ENCODE data around the gene MUC5AC.

Gene MUC5AC

GRCh38 chr11:1224491-1225385 lies 67.0 kb downstream of the MUC5AC start:
- Mint-ChIP-seq H3K9me3 (no peaks in the 10 kb centered on the region), H3K27ac (ENCODE audit: low read depth) (no peak overlapping the region), H3K36me3 (ENCODE audit: insufficient read depth) (peaks cover 2% of the 10 kb centered on the region), H3K27me3 (peaks cover 9% of the 10 kb centered on the region), H3K4me3 (no peak overlapping the region), H3K4me1 (no peaks in the 10 kb centered on the region)
- no peak for ATAC-seq (replicated peaks; ENCODE audit: extremely low read depth, poor library complexity, severe bottlenecking)
- no peak for DNase-seq (ENCODE audit: low spot score in 2 of 2)

- Mint-ChIP-seq H3K9me3 (no peaks in the 10 kb centered on the region), H3K36me3 (ENCODE audit: insufficient read depth) (peaks cover 2% of the 10 kb centered on the region), H3K4me3 (no peak overlapping the region), H3K27me3 (peaks cover 9% of the 10 kb centered on the region), H3K27ac (ENCODE audit: low read depth) (no peak overlapping the region), H3K4me1 (no peaks in the 10 kb centered on the region)
- no peak for ATAC-seq (replicated peaks; ENCODE audit: extremely low read depth, poor library complexity, severe bottlenecking)
- no peak for DNase-seq (ENCODE audit: low spot score in 2 of 2)
Observed at GRCh38 chr11:1225386-1226225, 67.9 kb downstream of the MUC5AC start.

GRCh38 chr11:1226226-1226985 lies 68.7 kb downstream of the MUC5AC start:
- Mint-ChIP-seq H3K9me3 (no peaks in the 10 kb centered on the region), H3K27ac (ENCODE audit: low read depth) (no peak overlapping the region), H3K4me3 (no peak overlapping the region), H3K36me3 (ENCODE audit: insufficient read depth) (peaks cover 2% of the 10 kb centered on the region), H3K27me3 (peaks cover 4% of the 10 kb centered on the region), H3K4me1 (no peaks in the 10 kb centered on the region)
- ATAC-seq (replicated peaks; ENCODE audit: extremely low read depth, poor library complexity, severe bottlenecking) (no peak), DNase-seq (ENCODE audit: low spot score in 2 of 2) (no peak)

GRCh38 chr11:1226986-1227550 lies 69.3 kb downstream of the MUC5AC start:
- Mint-ChIP-seq H3K9me3 (no peaks in the 10 kb centered on the region), H3K36me3 (ENCODE audit: insufficient read depth) (peaks cover 2% of the 10 kb centered on the region), H3K27ac (ENCODE audit: low read depth) (no peak overlapping the region), H3K4me1 (no peaks in the 10 kb centered on the region), H3K27me3 (no peaks in the 10 kb centered on the region), H3K4me3 (no peak overlapping the region)
- ATAC-seq (replicated peaks; ENCODE audit: extremely low read depth, poor library complexity, severe bottlenecking) (no peak), DNase-seq (ENCODE audit: low spot score in 2 of 2) (no peak)

GRCh38 chr11:1227551-1228100 lies 69.9 kb downstream of the MUC5AC start:
- Mint-ChIP-seq H3K9me3 (no peaks in the 10 kb centered on the region), H3K27me3 (no peaks in the 10 kb centered on the region), H3K4me1 (no peaks in the 10 kb centered on the region), H3K36me3 (ENCODE audit: insufficient read depth) (peaks cover 2% of the 10 kb centered on the region), H3K27ac (ENCODE audit: low read depth) (no peak overlapping the region), H3K4me3 (no peak overlapping the region)
- DNase-seq (ENCODE audit: low spot score in 2 of 2): no peak
- no peak for ATAC-seq (replicated peaks; ENCODE audit: extremely low read depth, poor library complexity, severe bottlenecking)

GRCh38 chr11:1228101-1228821 lies 70.5 kb downstream of the MUC5AC start:
- Mint-ChIP-seq H3K9me3 (no peaks in the 10 kb centered on the region), H3K4me3 (no peak overlapping the region), H3K27me3 (no peaks in the 10 kb centered on the region), H3K36me3 (ENCODE audit: insufficient read depth) (peaks cover 2% of the 10 kb centered on the region), H3K27ac (ENCODE audit: low read depth) (no peak overlapping the region), H3K4me1 (no peaks in the 10 kb centered on the region)
- ATAC-seq (replicated peaks; ENCODE audit: extremely low read depth, poor library complexity, severe bottlenecking): no peak
- DNase-seq (ENCODE audit: low spot score in 2 of 2): no peak

GRCh38 chr11:1228921-1229451 lies 71.2 kb downstream of the MUC5AC start:
- no peaks in the 10 kb centered on the region for H3K9me3 Mint-ChIP-seq
- no peak overlapping the region for H3K4me3 Mint-ChIP-seq
- H3K4me1 Mint-ChIP-seq: no peaks in the 10 kb centered on the region
- DNase-seq (ENCODE audit: low spot score in 2 of 2): no peak
- no peak for ATAC-seq (replicated peaks; ENCODE audit: extremely low read depth, poor library complexity, severe bottlenecking)
- H3K27ac Mint-ChIP-seq (ENCODE audit: low read depth): no peak overlapping the region
- H3K36me3 Mint-ChIP-seq (ENCODE audit: insufficient read depth): peaks cover 2% of the 10 kb centered on the region
- no peaks in the 10 kb centered on the region for H3K27me3 Mint-ChIP-seq

- Mint-ChIP-seq H3K4me1 (no peaks in the 10 kb centered on the region), H3K36me3 (ENCODE audit: insufficient read depth) (peaks cover 2% of the 10 kb centered on the region), H3K27me3 (no peaks in the 10 kb centered on the region), H3K4me3 (no peak overlapping the region), H3K9me3 (no peaks in the 10 kb centered on the region), H3K27ac (ENCODE audit: low read depth) (no peak overlapping the region)
- ATAC-seq (replicated peaks; ENCODE audit: extremely low read depth, poor library complexity, severe bottlenecking) (no peak), DNase-seq (ENCODE audit: low spot score in 2 of 2) (no peak)
Observed at GRCh38 chr11:1229471-1230120, 71.8 kb downstream of the MUC5AC start.

GRCh38 chr11:1230121-1230455 lies 72.3 kb downstream of the MUC5AC start:
- no peak overlapping the region for H3K4me3 Mint-ChIP-seq

GRCh38 chr11:1230456-1231395 lies 73.0 kb downstream of the MUC5AC start:
- H3K36me3 Mint-ChIP-seq (ENCODE audit: insufficient read depth): peaks cover 2% of the 10 kb centered on the region
- DNase-seq (ENCODE audit: low spot score in 2 of 2) (no peak), ATAC-seq (replicated peaks; ENCODE audit: extremely low read depth, poor library complexity, severe bottlenecking) (no peak)
- no peaks in the 10 kb centered on the region for H3K27me3 Mint-ChIP-seq
- no peak overlapping the region for H3K4me3 Mint-ChIP-seq
- H3K9me3 Mint-ChIP-seq: no peaks in the 10 kb centered on the region
- H3K27ac Mint-ChIP-seq (ENCODE audit: low read depth): no peak overlapping the region
- no peaks in the 10 kb centered on the region for H3K4me1 Mint-ChIP-seq

More at GRCh38 chr11:1230121-1230455, 72.3 kb downstream of the MUC5AC start:
- H3K9me3 Mint-ChIP-seq: no peaks in the 10 kb centered on the region
- H3K27me3 Mint-ChIP-seq: no peaks in the 10 kb centered on the region
- peaks cover 2% of the 10 kb centered on the region for H3K36me3 Mint-ChIP-seq (ENCODE audit: insufficient read depth)
- no peak for ATAC-seq (replicated peaks; ENCODE audit: extremely low read depth, poor library complexity, severe bottlenecking)
- H3K4me1 Mint-ChIP-seq: no peaks in the 10 kb centered on the region
- DNase-seq (ENCODE audit: low spot score in 2 of 2): no peak
- H3K27ac Mint-ChIP-seq (ENCODE audit: low read depth): no peak overlapping the region
